IMR-90 (cell line): ENCODE measurements around the gene KCTD20. TPM values are rescaled to one million over a fixed set of nuclear protein-coding genes. Genes with fewer than 3 reads are reported as not detected.

Experiments used
- ATAC-seq: fragments of 200-7000 bp; cut with Tn5 transposase; 2 replicates; pipeline ENCODE4 v1.9.1; 2020; ENCODE audit warnings: low read depth, mild to moderate bottlenecking, moderate library complexity
- BruUV-seq: library from RNA; stranded (reverse); fragments of 400-500 nt; replicated peaks from 2 replicates; lab custom pipeline; 2021; lab: Mats Ljungman, UMichigan
- CTCF ChIA-PET: fragments of 300-600 bp; formaldehyde crosslinking; extraction: SDS; loops from one replicate; lab custom pipeline; 2021; ENCODE audit warnings: antibody characterized with exemption; lab: Yijun Ruan, JAX
- POLR2A ChIA-PET: fragments of 300-600 bp; sonication (Branson Sonifier 250); formaldehyde crosslinking; loops from one replicate; lab custom pipeline; 2022; ENCODE audit warnings: antibody characterized with exemption; ENCODE audit not compliant: unreplicated experiment; lab: Charles Lee
- DNase-seq: peaks from one replicate; pipeline ENCODE4 v3.0.0; 2013
- H2AFZ ChIP-seq: replicated peaks from 2 replicates; pipeline ENCODE3; 2013; ENCODE audit warnings: low read length, mild to moderate bottlenecking; ENCODE audit not compliant: poor library complexity
- H2AK5ac ChIP-seq: 2 replicates; pipeline ENCODE4 v1.6.1; 2013; ENCODE audit warnings: low read depth, low read length, inconsistent platforms
- H2AK9ac ChIP-seq: replicated peaks from 2 replicates; pipeline ENCODE3; 2013; ENCODE audit warnings: mild to moderate bottlenecking, low read depth, low read length, moderate library complexity; ENCODE audit not compliant: poor library complexity
- H2BK120ac ChIP-seq: 2 replicates; pipeline ENCODE4 v1.6.1; 2013; ENCODE audit warnings: low read depth, low read length, inconsistent platforms
- H2BK15ac ChIP-seq: 3 replicates; pipeline ENCODE4 v1.6.1; 2013; ENCODE audit warnings: low read depth, low read length, inconsistent platforms
- H2BK20ac ChIP-seq: 2 replicates; pipeline ENCODE4 v1.6.1; 2013; ENCODE audit warnings: low read depth, mild to moderate bottlenecking, inconsistent platforms, low read length, moderate library complexity
- H2BK5ac ChIP-seq: 2 replicates; pipeline ENCODE4 v1.6.1; 2013; ENCODE audit warnings: mild to moderate bottlenecking, low read depth, low read length, inconsistent platforms; ENCODE audit not compliant: poor library complexity, severe bottlenecking
- H3K14ac ChIP-seq: replicated peaks from 2 replicates; pipeline ENCODE4 v1.6.1; 2013; ENCODE audit warnings: low read depth, low read length, inconsistent platforms
- H3K18ac ChIP-seq: 2 replicates; pipeline ENCODE4 v1.6.1; 2013; ENCODE audit warnings: low read depth, low read length, control low read depth
- H3K23ac ChIP-seq: 2 replicates; pipeline ENCODE4 v1.6.1; 2013; ENCODE audit warnings: low read depth, low read length, inconsistent platforms
- H3K27ac ChIP-seq: 2 replicates; pipeline ENCODE4 v1.5.1; 2013; ENCODE audit warnings: mild to moderate bottlenecking, control low read depth, low read length; ENCODE audit not compliant: insufficient read depth
- H3K27me3 ChIP-seq: 2 replicates; pipeline ENCODE4 v1.6.1; 2013; ENCODE audit warnings: low read length; ENCODE audit not compliant: control insufficient read depth, insufficient read depth
- H3K36me3 ChIP-seq: 2 replicates; pipeline ENCODE4 v1.6.1; 2013; ENCODE audit warnings: low read length, mixed read lengths; ENCODE audit not compliant: control insufficient read depth, insufficient read depth
- H3K4ac ChIP-seq: 2 replicates; pipeline ENCODE4 v1.6.1; 2013; ENCODE audit warnings: low read depth, low read length, inconsistent platforms
- H3K4me1 ChIP-seq: 2 replicates; pipeline ENCODE4 v1.6.1; 2013; ENCODE audit warnings: low read length, mixed read lengths; ENCODE audit not compliant: control insufficient read depth, insufficient read depth
- H3K4me2 ChIP-seq: 2 replicates; pipeline ENCODE4 v1.6.1; 2013; ENCODE audit warnings: low read depth, mild to moderate bottlenecking, control low read depth, low read length, moderate library complexity
- H3K4me3 ChIP-seq: 2 replicates; pipeline ENCODE4 v1.5.1; 2013; ENCODE audit warnings: low read depth, mild to moderate bottlenecking, control low read depth, low read length, moderate library complexity; ENCODE audit not compliant: insufficient read depth
- H3K56ac ChIP-seq: 2 replicates; pipeline ENCODE4 v1.6.1; 2013; ENCODE audit warnings: low read length, inconsistent platforms; ENCODE audit not compliant: insufficient read depth; ENCODE audit errors: extremely low read depth
- H3K79me1 ChIP-seq, 2 experiments: 2 replicates each; pipeline ENCODE4 v1.6.1; 2013; ENCODE audit warnings: low read length in 2 of 2, inconsistent platforms in 1 of 2, low read depth in 1 of 2
- H3K9ac ChIP-seq: 2 replicates; pipeline ENCODE4 v1.6.1; 2013; ENCODE audit warnings: low read depth, low read length, control low read depth
- H3K9me1 ChIP-seq: 2 replicates; pipeline ENCODE4 v1.6.1; 2013; ENCODE audit warnings: low read length, inconsistent platforms; ENCODE audit not compliant: insufficient read depth
- H3K9me3 ChIP-seq: 2 replicates; pipeline ENCODE4 v1.6.1; 2013; ENCODE audit warnings: low read length; ENCODE audit not compliant: control insufficient read depth, insufficient read depth
- H4K20me1 ChIP-seq: 2 replicates; pipeline ENCODE4 v1.6.1; 2013; ENCODE audit warnings: low read length, inconsistent platforms; ENCODE audit not compliant: insufficient read depth
- H4K5ac ChIP-seq: 2 replicates; pipeline ENCODE4 v1.6.1; 2013; ENCODE audit warnings: mild to moderate bottlenecking, low read depth, low read length, control low read depth
- H4K8ac ChIP-seq, 2 experiments: 2 replicates each; pipeline ENCODE4 v1.6.1; 2013; ENCODE audit warnings: low read depth in 2 of 2, low read length in 2 of 2, control low read depth in 1 of 2, inconsistent platforms in 1 of 2
- H4K91ac ChIP-seq: 2 replicates; pipeline ENCODE4 v1.6.1; 2013; ENCODE audit warnings: low read depth, low read length, inconsistent platforms; ENCODE audit not compliant: insufficient read depth
- CEBPB ChIP-seq: IDR thresholded peaks from 2 replicates; pipeline ENCODE4 v1.6.1; 2012; ENCODE audit warnings: low read depth, low read length, improper control_type of control experiment
- CHD1 ChIP-seq: IDR thresholded peaks from 2 replicates; pipeline ENCODE4 v1.6.1; 2012; ENCODE audit warnings: low read depth, low read length, improper control_type of control experiment
- CTCF ChIP-seq: conservative IDR thresholded peaks from 2 replicates; pipeline ENCODE4 v1.5.1; 2012; ENCODE audit warnings: mild to moderate bottlenecking, low read depth, low read length, improper control_type of control experiment
- ELK1 ChIP-seq: fragments of 150-350 bp; IDR thresholded peaks from 2 replicates; pipeline ENCODE4 v1.6.1; 2016; ENCODE audit warnings: low read depth, mild to moderate bottlenecking, low read length, moderate library complexity, borderline replicate concordance
- FOS ChIP-seq: fragments of 150-350 bp; IDR thresholded peaks from 2 replicates; pipeline ENCODE4 v1.6.1; 2016; ENCODE audit warnings: low read depth, low read length
- NFE2L2 ChIP-seq: fragments of 150-350 bp; IDR thresholded peaks from 2 replicates; pipeline ENCODE4 v1.6.1; 2016; ENCODE audit warnings: low read depth, mild to moderate bottlenecking, low read length
- POLR2A ChIP-seq: IDR thresholded peaks from 2 replicates; pipeline ENCODE4 v1.6.1; 2012; ENCODE audit warnings: mild to moderate bottlenecking, low read depth, low read length
- RAD21 ChIP-seq: IDR thresholded peaks from 2 replicates; pipeline ENCODE4 v1.6.1; 2012; ENCODE audit warnings: low read length, improper control_type of control experiment
- RFX5 ChIP-seq: IDR thresholded peaks from 2 replicates; pipeline ENCODE4 v1.8.0; 2012; ENCODE audit warnings: low read depth, mild to moderate bottlenecking, low read length, moderate library complexity
- USF2 ChIP-seq: fragments of 150-350 bp; IDR thresholded peaks from 2 replicates; pipeline ENCODE4 v1.6.1; 2017; ENCODE audit warnings: mild to moderate bottlenecking, antibody characterized with exemption, low read length, low read depth
- dilution Hi-C: fragments of 300-500 bp; cut with HindIII; formaldehyde crosslinking; loops from one replicate; pipeline ENCODE4 v1.14.3; 2018; ENCODE audit warnings: low sequenced_read_pairs; ENCODE audit not compliant: unreplicated experiment
- in situ Hi-C: fragments of 300-500 bp; cut with MboI; formaldehyde crosslinking; loops from 3 replicates; pipeline ENCODE4 v1.14.3; 2019; ENCODE audit warnings: low sequenced_read_pairs, inconsistent platforms, mixed read lengths
- intact Hi-C: fragments of 100-400 bp; cut with micrococcal nuclease; formaldehyde crosslinking; loops from 2 replicates; pipeline ENCODE4 v1.10.0; 2022
- polyA plus RNA-seq, 3 experiments: library from polyadenylated mRNA; depleted of rRNA; stranded (reverse); fragments of >200 nt; gene quantifications; 2 replicates each; pipeline ENCODE4 v1.2.3, GENCODE V29; 2012; ENCODE audit warnings: low replicate concordance in 1 of 3
- total RNA-seq: library from RNA; depleted of rRNA; stranded (reverse); fragments of >200 nt; gene quantifications from 2 replicates; pipeline ENCODE4 v1.2.3, GENCODE V29; 2012

Gene KCTD20
- total and polyA plus RNA-seq, 2 of the 4 experiments (the other 2 are of a cell fraction) = 55.4 to 150 TPM

- H3K4ac ChIP-seq = no peak overlapping the region
- H2AFZ ChIP-seq = no peak overlapping the region
- H3K4me2 ChIP-seq = no peak overlapping the region
- TF ChIP-seq POLR2A = no peak
- no peak for TF ChIP-seq RFX5
- no peak for TF ChIP-seq NFE2L2
- no peak for TF ChIP-seq ELK1
- TF ChIP-seq FOS = no peak
- no peak for TF ChIP-seq CTCF
- no peak for TF ChIP-seq USF2
- no peak for TF ChIP-seq CHD1
- no peak for TF ChIP-seq CEBPB
- no peak for TF ChIP-seq RAD21
- H3K4me1 ChIP-seq = peaks cover 8% of the 10 kb centered on the region
- H2BK120ac ChIP-seq = no peak overlapping the region
- H3K27ac ChIP-seq = no peak overlapping the region
- H2BK20ac ChIP-seq = no peak overlapping the region
- ChIA-PET CTCF (no interaction called here), POLR2A (no interaction called here)
- H4K20me1 ChIP-seq = peaks cover 77% of the 10 kb centered on the region
- no TSS peak for BruUV-seq
- in situ Hi-C loops (no loop called here), intact Hi-C loops (no loop called here), dilution Hi-C loops (no loop called here)
- H3K18ac ChIP-seq = no peak overlapping the region
- no peak overlapping the region for H4K8ac ChIP-seq
- no peak overlapping the region for H2AK9ac ChIP-seq
- H2BK15ac ChIP-seq = no peak overlapping the region
- peaks cover 17 to 79% of the 10 kb centered on the region in 2 experiments for H3K79me1 ChIP-seq
- no peak overlapping the region for H2AK5ac ChIP-seq
- H3K9ac ChIP-seq = no peak overlapping the region
- H3K27me3 ChIP-seq = no peaks in the 10 kb centered on the region
- H3K56ac ChIP-seq = no peak overlapping the region
- H3K9me3 ChIP-seq = no peaks in the 10 kb centered on the region
- no peak overlapping the region for H3K4me3 ChIP-seq
- ATAC-seq = no peak
- no peak for DNase-seq
- peaks cover 5% of the 10 kb centered on the region for H3K9me1 ChIP-seq
- H3K14ac ChIP-seq = no peak overlapping the region
- H2BK5ac ChIP-seq = no peak overlapping the region
- H4K5ac ChIP-seq = no peak overlapping the region
- no peak overlapping the region for H3K23ac ChIP-seq
- no peak overlapping the region for H4K91ac ChIP-seq
- 0 out of 2 replicates have a peak, but pooled peaks cover 2% of the 10 kb centered on the region for H3K36me3 ChIP-seq
Observed at GRCh38 chr6:36459501-36459900, 16.7 kb downstream of the KCTD20 start.
